SK-N-SH (cell line): ENCODE results near the gene SUMF1. TPM values are rescaled to one million over a fixed set of nuclear protein-coding genes. Genes with fewer than 3 reads are reported as not detected.

Source experiments
- CTCF ChIA-PET: fragments of 300-600, 350-600 bp; formaldehyde crosslinking; extraction: SDS; loops from one replicate; lab custom pipeline; 2021; lab: Yijun Ruan, JAX
- POLR2A ChIA-PET: fragments of 350-600 bp; sonication (Branson Sonifier 250); formaldehyde crosslinking; extraction: SDS; loops from one replicate; lab custom pipeline; 2020; ENCODE audit warnings: antibody characterized with exemption, inconsistent platforms; lab: Yijun Ruan, JAX
- DNase-seq: peaks from one replicate; pipeline ENCODE4 v3.0.0; 2012
- H2AFZ ChIP-seq: fragments of 200-600 bp; sonication (generic); 2 replicates; pipeline ENCODE4 v1.8.1; 2016; ENCODE audit warnings: antibody characterized with exemption, mild to moderate bottlenecking, low read depth
- H3F3A ChIP-seq: fragments of 200-600 bp; sonication (generic); replicated peaks from 2 replicates; pipeline ENCODE3; 2016; ENCODE audit warnings: antibody characterized with exemption, mild to moderate bottlenecking; ENCODE audit not compliant: insufficient read depth
- H3K27ac ChIP-seq, 2 experiments: fragments of 200-500 bp in 1 of 2; fragments of 200-600 bp in 1 of 2; sonication (Bioruptor generic) in 1 of 2; sonication (generic), shearing (Covaris generic) in 1 of 2; 2 replicates each; pipeline versions ENCODE4 v1.5.1 to v1.6.1; 2014 to 2016; ENCODE audit warnings: low read depth in 2 of 2, inconsistent platforms in 1 of 2, low read length in 1 of 2, mild to moderate bottlenecking in 1 of 2, mixed read lengths in 1 of 2
- H3K27me3 ChIP-seq: fragments of 200-600 bp; sonication (generic), shearing (Covaris generic); 2 replicates; pipeline ENCODE4 v1.6.1; 2016; ENCODE audit warnings: mixed run types; ENCODE audit not compliant: insufficient read depth
- H3K36me3 ChIP-seq, 2 experiments: fragments of 200-500 bp in 1 of 2; fragments of 200-600 bp in 1 of 2; sonication (Bioruptor generic) in 1 of 2; sonication (generic) in 1 of 2; replicated peaks in 1 of 2; 2 replicates each; pipeline versions ENCODE3 to v1.5.1; 2014 to 2016; ENCODE audit warnings: low read length in 1 of 2, mild to moderate bottlenecking in 1 of 2; ENCODE audit not compliant: insufficient read depth in 2 of 2, control insufficient read depth in 1 of 2
- H3K4me1 ChIP-seq, 2 experiments: fragments of 200-500 bp in 1 of 2; fragments of 200-600 bp in 1 of 2; sonication (Bioruptor generic) in 1 of 2; sonication (generic), shearing (Covaris generic) in 1 of 2; 2 replicates each; pipeline versions ENCODE4 v1.5.1 to v1.6.1; 2014 to 2016; ENCODE audit warnings: low read depth in 1 of 2, low read length in 1 of 2, mixed run types in 1 of 2; ENCODE audit not compliant: insufficient read depth in 2 of 2, control insufficient read depth in 1 of 2
- H3K4me2 ChIP-seq: fragments of 200-600 bp; sonication (generic), shearing (Covaris generic); 2 replicates; pipeline ENCODE4 v1.6.1; 2017; ENCODE audit warnings: mixed run types
- H3K4me3 ChIP-seq, 2 experiments: fragments of 200-500 bp in 1 of 2; fragments of 200-600 bp in 1 of 2; sonication (Bioruptor generic) in 1 of 2; sonication (generic), shearing (Covaris generic) in 1 of 2; 2 replicates each; pipeline versions ENCODE4 v1.5.1 to v1.8.1; 2014 to 2016; ENCODE audit warnings: low read depth in 2 of 2, inconsistent platforms in 1 of 2, low read length in 1 of 2, mild to moderate bottlenecking in 1 of 2, mixed read lengths in 1 of 2, moderate library complexity in 1 of 2
- H3K79me2 ChIP-seq: fragments of 200-600 bp; sonication (generic); 2 replicates; pipeline ENCODE4 v1.8.1; 2017; ENCODE audit warnings: mild to moderate bottlenecking; ENCODE audit not compliant: insufficient read depth
- H3K9ac ChIP-seq: fragments of 200-600 bp; sonication (generic); 2 replicates; pipeline ENCODE4 v1.6.1; 2017; ENCODE audit warnings: mixed run types
- H3K9me2 ChIP-seq: fragments of 200-600 bp; sonication (generic); 2 replicates; pipeline ENCODE4 v1.6.1; 2017; ENCODE audit warnings: mixed run types
- H3K9me3 ChIP-seq: fragments of 200-600 bp; sonication (generic); 2 replicates; pipeline ENCODE4 v1.6.1; 2017; ENCODE audit warnings: mixed run types, mild to moderate bottlenecking, moderate library complexity
- H4K20me1 ChIP-seq: fragments of 200-600 bp; sonication (generic); 2 replicates; pipeline ENCODE4 v1.6.1; 2017; ENCODE audit warnings: mild to moderate bottlenecking, mixed run types; ENCODE audit not compliant: insufficient read depth
- CHD2 ChIP-seq: fragments of 150-350 bp; IDR thresholded peaks from 2 replicates; pipeline ENCODE4 v1.6.1; 2018; ENCODE audit warnings: low read length; ENCODE audit not compliant: partially characterized antibody
- ELF1 ChIP-seq: IDR thresholded peaks from 2 replicates; pipeline ENCODE4 v1.4.0; 2012
- FOXJ3 ChIP-seq: sonication (generic); formaldehyde crosslinking; IDR thresholded peaks from 2 replicates; pipeline ENCODE4 v1.5.1; 2020; ENCODE audit warnings: mild to moderate bottlenecking, missing genetic modification reagents
- FOXM1 ChIP-seq: IDR thresholded peaks from 2 replicates; pipeline ENCODE4 v1.4.0; 2012; ENCODE audit warnings: low read depth, mild to moderate bottlenecking
- GATA2 ChIP-seq: sonication (generic); formaldehyde crosslinking; IDR thresholded peaks from 2 replicates; pipeline ENCODE4 v1.5.0; 2020; ENCODE audit warnings: mild to moderate bottlenecking, missing genetic modification reagents
- IRF3 ChIP-seq: fragments of 150-350 bp; IDR thresholded peaks from 2 replicates; pipeline ENCODE4 v1.6.1; 2016; ENCODE audit warnings: mild to moderate bottlenecking, low read depth, low read length
- JUND ChIP-seq: IDR thresholded peaks from 2 replicates; pipeline ENCODE4 v1.4.0; 2012
- MAX ChIP-seq: IDR thresholded peaks from 2 replicates; pipeline ENCODE4 v1.4.0; 2012; ENCODE audit warnings: low read depth
- MEF2A ChIP-seq: IDR thresholded peaks from 2 replicates; pipeline ENCODE4 v1.4.0; 2012; ENCODE audit warnings: low read depth, borderline replicate concordance
- NFIC ChIP-seq: IDR thresholded peaks from 2 replicates; pipeline ENCODE4 v1.4.0; 2012; ENCODE audit warnings: borderline replicate concordance
- RCOR1 ChIP-seq: fragments of 150-350 bp; IDR thresholded peaks from 2 replicates; pipeline ENCODE4 v1.6.1; 2017; ENCODE audit warnings: antibody characterized with exemption, low read length
- RFX5 ChIP-seq: IDR thresholded peaks from 2 replicates; pipeline ENCODE4 v1.6.1; 2012; ENCODE audit warnings: mild to moderate bottlenecking, improper control_type of control experiment, low read length
- SMC3 ChIP-seq: IDR thresholded peaks from 2 replicates; pipeline ENCODE4 v1.6.1; 2012; ENCODE audit warnings: low read depth, low read length, improper control_type of control experiment
- YY1 ChIP-seq: IDR thresholded peaks from 2 replicates; pipeline ENCODE4 v1.4.0; 2012; ENCODE audit warnings: low read depth, mild to moderate bottlenecking
- WGBS: methylation state at CpG from one replicate; pipeline ENCODE4 v1.1.6; 2017; ENCODE audit warnings: low lambda C conversion rate; 5-methylcytosine and 5-hydroxymethylcytosine counted together
- polyA plus RNA-seq, 3 experiments: library from polyadenylated mRNA; depleted of rRNA; stranded (reverse); fragments of >200 nt; gene quantifications; 2 replicates each; pipeline ENCODE4 v1.2.3, GENCODE V29; 2012

SUMF1 gene
- polyA plus RNA-seq, 1 of the 3 experiments (the other 2 are of a cell fraction), result 56.9 TPM

GRCh38 chr3:4478261-4478660, 11.2 kb upstream of the SUMF1 start:
- POLR2A ChIA-PET, result no interaction called here
- H3K27ac ChIP-seq, result no peak overlapping the region
- no peaks in the 10 kb centered on the region for H4K20me1 ChIP-seq
- H3K9me3 ChIP-seq, result no peaks in the 10 kb centered on the region
- H3K36me3 ChIP-seq, result no peaks in the 10 kb centered on the region
- no peak for DNase-seq
- H3K9ac ChIP-seq, result no peak overlapping the region
- no peaks in the 10 kb centered on the region for H3K4me1 ChIP-seq
- no peaks in the 10 kb centered on the region for H3K79me2 ChIP-seq
- H3K4me3 ChIP-seq, result no peak overlapping the region
- CTCF ChIA-PET, result no interaction called here
- TF ChIP-seq RCOR1 (no peak), FOXJ3 (CRISPR knock-in tag) (no peak), FOXM1 (no peak), MEF2A (no peak), SMC3 (no peak), GATA2 (CRISPR knock-in tag) (no peak), NFIC (no peak), IRF3 (no peak), RFX5 (no peak), JUND (no peak), ELF1 (no peak), MAX (no peak)
- TF ChIP-seq, all 33 proteins: peak for 0
- H3K4me2 ChIP-seq, result no peak overlapping the region
- no peak overlapping the region for H2AFZ ChIP-seq
- no peaks in the 10 kb centered on the region for H3K9me2 ChIP-seq
- no peaks in the 10 kb centered on the region for H3F3A ChIP-seq
- H3K27me3 ChIP-seq, result peaks cover 6% of the 10 kb centered on the region; the same call in 1 of the 2 replicates
- WGBS, result 52% methylated on average over 3 of the region's 3 CpGs

- CTCF ChIA-PET, result no interaction called here
Measured at GRCh38 chr3:4476496-4476895, 9.4 kb upstream of the SUMF1 start.

More at GRCh38 chr3:4476496-4476895, 9.4 kb upstream of the SUMF1 start:
- Histone ChIP-seq H2AFZ (no peak overlapping the region), H3K4me3 (no peak overlapping the region), H3K79me2 (no peaks in the 10 kb centered on the region), H3K27me3 (peaks cover 6% of the 10 kb centered on the region; the same call in 1 of the 2 replicates), H3F3A (no peaks in the 10 kb centered on the region), H3K27ac (no peak overlapping the region), H4K20me1 (no peaks in the 10 kb centered on the region), H3K9me3 (no peaks in the 10 kb centered on the region), H3K36me3 (no peaks in the 10 kb centered on the region), H3K4me1 (no peaks in the 10 kb centered on the region), H3K9me2 (no peaks in the 10 kb centered on the region), H3K9ac (no peak overlapping the region), H3K4me2 (no peak overlapping the region)
- POLR2A ChIA-PET, result interaction anchor here (1.0 kb wide), 1 partner anchor 16 kb away, joined by 4 read pairs; the partner anchor contains the start of gene ITPR1
- TF ChIP-seq YY1 (no peak), IRF3 (no peak), NFIC (no peak), CHD2 (no peak)
- DNase-seq, result no peak
- 25% methylated on average over 1 of the region's 1 CpG for WGBS
